H1 (cell line): ENCODE data around the gene RBM20. TPM values are rescaled to one million over a fixed set of nuclear protein-coding genes. Genes with fewer than 3 reads are reported as not detected.

Experiments
- CTCF ChIA-PET: fragments of 300-600 bp; sonication (Branson Sonifier 250); formaldehyde crosslinking; loops from one replicate; lab custom pipeline; 2021; ENCODE audit not compliant: partially characterized antibody; lab: Charles Lee
- POLR2A ChIA-PET: fragments of 300-600 bp; sonication (Branson Sonifier 250); formaldehyde crosslinking; loops from one replicate; lab custom pipeline; 2021; ENCODE audit warnings: inconsistent platforms; ENCODE audit not compliant: partially characterized antibody; lab: Charles Lee
- DNase-seq, 2 experiments: peaks; one replicate each; pipeline versions ENCODE4 v3.0.0 to v3.0.0-alpha.2; 2010 to 2022; ENCODE audit warnings: low spot score in 2 of 2, low read depth in 1 of 2, mixed read lengths in 1 of 2
- FAIRE-seq: peaks from 2 replicates; lab custom pipeline; 2011; peaks lifted over from hg19 to GRCh38; lab: Jason Lieb, UNC
- H2AFZ ChIP-seq: 2 replicates; pipeline ENCODE4 v1.8.1; 2012; ENCODE audit warnings: low read length, inconsistent platforms
- H2AK5ac ChIP-seq: 2 replicates; pipeline ENCODE4 v1.6.1; 2013; ENCODE audit warnings: low read depth, low read length
- H2BK120ac ChIP-seq: replicated peaks from 2 replicates; pipeline ENCODE3; 2013; ENCODE audit warnings: low read depth, low read length, inconsistent platforms
- H2BK12ac ChIP-seq: 2 replicates; pipeline ENCODE4 v1.6.1; 2013; ENCODE audit warnings: low read depth, low read length
- H2BK15ac ChIP-seq: 2 replicates; pipeline ENCODE4 v1.6.1; 2013; ENCODE audit warnings: low read length
- H2BK20ac ChIP-seq: 2 replicates; pipeline ENCODE4 v1.6.1; 2013; ENCODE audit warnings: low read length
- H2BK5ac ChIP-seq: 2 replicates; pipeline ENCODE4 v1.6.1; 2013; ENCODE audit warnings: low read depth, low read length
- H3K14ac ChIP-seq: 2 replicates; pipeline ENCODE4 v1.6.1; 2013; ENCODE audit warnings: inconsistent platforms; ENCODE audit not compliant: insufficient read length
- H3K18ac ChIP-seq: 2 replicates; pipeline ENCODE4 v1.6.1; 2013; ENCODE audit warnings: low read length; ENCODE audit errors: extremely low read depth
- H3K23ac ChIP-seq: 2 replicates; pipeline ENCODE4 v1.6.1; 2013; ENCODE audit warnings: inconsistent platforms; ENCODE audit not compliant: insufficient read length
- H3K23me2 ChIP-seq: 2 replicates; pipeline ENCODE4 v1.6.1; 2013; ENCODE audit warnings: low read depth, low read length
- H3K27ac ChIP-seq: 2 replicates; pipeline ENCODE4 v1.6.1; 2011; ENCODE audit warnings: low read depth, low read length, inconsistent platforms
- H3K27me3 ChIP-seq, 4 experiments: replicated peaks in 1 of 4; 1 replicate in 1 of 4; 2 replicates in 3 of 4; pipeline versions ENCODE4 v1.6.1 to v1.8.1; 2011 to 2013; ENCODE audit warnings: low read length in 3 of 4, mild to moderate bottlenecking in 3 of 4, inconsistent platforms in 2 of 4, mixed read lengths in 2 of 4, moderate library complexity in 1 of 4; ENCODE audit not compliant: control insufficient read depth in 3 of 4, insufficient read depth in 3 of 4; ENCODE audit errors: extremely low read depth in 1 of 4
- H3K36me3 ChIP-seq, 4 experiments: 2 replicates each; pipeline versions ENCODE4 v1.6.1 to v1.8.1; 2011 to 2013; ENCODE audit warnings: mild to moderate bottlenecking in 4 of 4, low read length in 3 of 4, moderate library complexity in 2 of 4, control low read depth in 1 of 4, inconsistent platforms in 1 of 4; ENCODE audit not compliant: insufficient read depth in 4 of 4, control insufficient read depth in 2 of 4
- H3K4ac ChIP-seq: replicated peaks from 2 replicates; pipeline ENCODE3; 2013; ENCODE audit warnings: low read length, low read depth, mixed read lengths, inconsistent platforms; ENCODE audit not compliant: insufficient read length
- H3K4me1 ChIP-seq, 4 experiments: replicated peaks in 1 of 4; 1 replicate in 1 of 4; 2 replicates in 3 of 4; pipeline versions ENCODE4 v1.6.1 to v1.8.1; 2011 to 2013; ENCODE audit warnings: low read length in 3 of 4, inconsistent platforms in 2 of 4, mixed read lengths in 1 of 4; ENCODE audit not compliant: insufficient read depth in 4 of 4, control insufficient read depth in 3 of 4
- H3K4me2 ChIP-seq, 2 experiments: 2 replicates each; pipeline versions ENCODE4 v1.6.1 to v1.8.1; 2011 to 2013; ENCODE audit warnings: low read depth in 2 of 2, low read length in 2 of 2, control low read depth in 1 of 2, inconsistent platforms in 1 of 2, mild to moderate bottlenecking in 1 of 2; ENCODE audit not compliant: insufficient read depth in 1 of 2
- H3K4me3 ChIP-seq, 4 experiments: fragments of 200-600, 300-600 bp in 1 of 4; sonication (generic), shearing (Covaris generic), sonication (Bioruptor Twin) in 1 of 4; 2 replicates each; pipeline versions ENCODE4 v1.5.1 to v1.8.1; 2011 to 2016; ENCODE audit warnings: low read length in 4 of 4, low read depth in 3 of 4, control low read depth in 2 of 4, inconsistent platforms in 2 of 4, mild to moderate bottlenecking in 2 of 4, mixed read lengths in 1 of 4, moderate library complexity in 1 of 4; ENCODE audit not compliant: insufficient read depth in 2 of 4; ENCODE audit errors: extremely low read depth in 1 of 4
- H3K56ac ChIP-seq: replicated peaks from 2 replicates; pipeline ENCODE3; 2013; ENCODE audit warnings: low read depth, mild to moderate bottlenecking, mixed read lengths, low read length, inconsistent platforms; ENCODE audit not compliant: insufficient read length
- H3K79me1 ChIP-seq: 2 replicates; pipeline ENCODE4 v1.6.1; 2013; ENCODE audit warnings: low read depth, low read length, control low read depth
- H3K79me2 ChIP-seq, 2 experiments: 2 replicates each; pipeline versions ENCODE4 v1.6.1 to v1.8.1; 2012 to 2013; ENCODE audit warnings: low read length in 2 of 2, mild to moderate bottlenecking in 2 of 2, inconsistent platforms in 1 of 2; ENCODE audit not compliant: insufficient read depth in 2 of 2, control insufficient read depth in 1 of 2
- H3K9ac ChIP-seq, 4 experiments: replicated peaks in 1 of 4; 1 replicate in 1 of 4; 2 replicates in 3 of 4; pipeline versions ENCODE4 v1.6.1 to v1.8.1; 2011 to 2013; ENCODE audit warnings: low read depth in 3 of 4, low read length in 3 of 4, control low read depth in 2 of 4, mild to moderate bottlenecking in 2 of 4, moderate library complexity in 2 of 4, inconsistent platforms in 1 of 4; ENCODE audit errors: extremely low read depth in 1 of 4
- H3K9me3 ChIP-seq, 2 experiments: 2 replicates each; pipeline versions ENCODE4 v1.6.1 to v1.8.1; 2012 to 2013; ENCODE audit warnings: mild to moderate bottlenecking in 2 of 2, moderate library complexity in 2 of 2, control low read depth in 1 of 2, inconsistent platforms in 1 of 2, low read depth in 1 of 2, low read length in 1 of 2, mixed read lengths in 1 of 2; ENCODE audit not compliant: insufficient read depth in 2 of 2
- H4K20me1 ChIP-seq, 2 experiments: replicated peaks in 1 of 2; 2 replicates each; pipeline versions ENCODE3 to v1.8.1; 2011 to 2013; ENCODE audit warnings: inconsistent platforms in 2 of 2, low read length in 2 of 2, mild to moderate bottlenecking in 1 of 2; ENCODE audit not compliant: insufficient read depth in 2 of 2, control insufficient read depth in 1 of 2
- H4K5ac ChIP-seq: 2 replicates; pipeline ENCODE4 v1.6.1; 2013; ENCODE audit warnings: low read length, low read depth, mixed read lengths, inconsistent platforms; ENCODE audit not compliant: insufficient read length
- H4K8ac ChIP-seq: 2 replicates; pipeline ENCODE4 v1.8.0; 2013; ENCODE audit warnings: mild to moderate bottlenecking, moderate library complexity, low read length, inconsistent platforms; ENCODE audit not compliant: insufficient read depth; ENCODE audit errors: extremely low read depth
- H4K91ac ChIP-seq: replicated peaks from 2 replicates; pipeline ENCODE3; 2013; ENCODE audit warnings: low read length, mixed read lengths, inconsistent platforms; ENCODE audit not compliant: insufficient read length
- CBX5 ChIP-seq: fragments of 300-800, 300-1000 bp; sonication (generic); IDR thresholded peaks from 2 replicates; pipeline ENCODE4 v1.7.1; 2016; ENCODE audit warnings: antibody characterized with exemption, low read length, low read depth
- CHD1 ChIP-seq: IDR thresholded peaks from 2 replicates; pipeline ENCODE4 v1.6.1; 2012; ENCODE audit warnings: low read depth, low read length, improper control_type of control experiment
- NANOG ChIP-seq: IDR thresholded peaks from 2 replicates; pipeline ENCODE4 v1.6.1; 2011; ENCODE audit warnings: low read length, low read depth, mild to moderate bottlenecking, inconsistent platforms; ENCODE audit not compliant: insufficient read depth, poor library complexity, severe bottlenecking
- SIRT6 ChIP-seq: IDR thresholded peaks from one replicate; pipeline ENCODE4 v1.7.1; 2012; ENCODE audit warnings: low read length, inconsistent platforms
- SP2 ChIP-seq: IDR thresholded peaks from 2 replicates; pipeline ENCODE4 v1.6.1; 2012; ENCODE audit warnings: mild to moderate bottlenecking, low read length, inconsistent platforms
- TBP ChIP-seq: IDR thresholded peaks from 2 replicates; pipeline ENCODE4 v1.6.1; 2011; ENCODE audit warnings: low read depth, low read length, improper control_type of control experiment
- WGBS, 2 experiments: shearing (Covaris generic) in 1 of 2; methylation state at CpG; one replicate each; pipeline versions ENCODE4 v1.1.6 to v1.1.7; 2013 to 2015; ENCODE audit warnings: low lambda C conversion rate in 2 of 2, mixed read lengths in 2 of 2, inconsistent platforms in 1 of 2, low coverage in 1 of 2, missing lambda C conversion rate in 1 of 2; ENCODE audit not compliant: insufficient replicate concordance in 2 of 2, insufficient coverage in 1 of 2, insufficient read length in 1 of 2; ENCODE audit errors: extremely low coverage in 1 of 2, missing lambda C conversion rate in 1 of 2; 5-methylcytosine and 5-hydroxymethylcytosine counted together
- polyA plus RNA-seq, 7 experiments: library from polyadenylated mRNA; depleted of rRNA in 3 of 7; stranded (reverse) in 5 of 7; unstranded in 2 of 7; fragments of >200 nt in 5 of 7; fragments of 200-250 nt in 2 of 7; gene quantifications; 1 replicate in 5 of 7; 2 replicates in 1 of 7; 4 replicates in 1 of 7; pipeline versions ENCODE4 v1.2.1 to v1.2.3, GENCODE V29; 2011 to 2013; ENCODE audit warnings: missing spikeins in 2 of 7, mixed read lengths in 2 of 7
- total RNA-seq: library from RNA; stranded (reverse); fragmentation: NEBNext Ultra II Directional; extraction: Animal tissue kit (Norgen Biotek cat#: 25700); gene quantifications from 2 replicates; pipeline ENCODE4 v1.2.1, GENCODE V29; 2021

Gene RBM20
- total and polyA plus RNA-seq, 2 of the 8 experiments (the other 6 are each of a cell fraction or from before 2014, with no cell fraction given) = 0.05 to 0.63 TPM

DNA sequence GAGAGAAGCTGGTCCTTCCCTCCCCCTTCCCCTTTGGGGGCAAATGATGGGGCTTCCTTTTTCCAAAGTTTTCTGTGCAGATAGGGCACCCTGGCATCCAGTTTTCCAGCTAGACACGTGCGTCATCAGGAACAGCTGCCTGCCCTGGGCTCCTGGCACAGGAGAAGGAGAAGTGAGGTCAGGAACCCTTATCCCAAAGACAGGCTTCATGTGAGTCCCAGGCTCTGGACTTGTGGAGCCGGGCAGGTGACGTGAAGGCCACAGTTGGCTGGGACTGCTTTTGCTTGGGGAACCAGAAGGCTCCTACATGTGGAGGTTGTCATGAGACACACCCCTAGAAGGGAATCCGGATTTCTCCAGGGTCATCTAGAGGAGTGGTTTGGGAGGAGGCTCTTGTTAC, 66.5 kb downstream of the RBM20 start:
- H3K4ac ChIP-seq = no peak overlapping the region
- H2BK5ac ChIP-seq = no peak overlapping the region
- peaks cover 0 to 4% (median 2%) of the 10 kb centered on the region in 4 experiments; a peak in 3 of 7 replicates for H3K4me1 ChIP-seq
- no peak overlapping the region for H2BK12ac ChIP-seq
- H2AK5ac ChIP-seq = no peak overlapping the region
- WGBS, 2 experiments = 88% methylated on average over 5 of the region's 5 CpGs; no CpG with 5 or more reads in 1 of the 2 experiments
- H3K79me1 ChIP-seq = no peaks in the 10 kb centered on the region
- H3K4me2 ChIP-seq = no peak overlapping the region
- no peaks in the 10 kb centered on the region for H3K79me2 ChIP-seq
- H3K9me3 ChIP-seq = no peaks in the 10 kb centered on the region
- no peak for TF ChIP-seq NANOG
- no peak for TF ChIP-seq TBP
- TF ChIP-seq SIRT6 = no peak
- no peak for TF ChIP-seq CBX5
- no peak for TF ChIP-seq CHD1
- TF ChIP-seq SP2 = no peak
- H3K9ac ChIP-seq = no peak overlapping the region
- H4K5ac ChIP-seq = no peak overlapping the region
- H3K23me2 ChIP-seq = no peaks in the 10 kb centered on the region
- H4K8ac ChIP-seq = no peak overlapping the region
- no peak overlapping the region for H3K4me3 ChIP-seq
- H2AFZ ChIP-seq = no peak overlapping the region
- H3K23ac ChIP-seq = no peak overlapping the region
- no peak overlapping the region; the same call in 1 of the 2 replicates for H2BK15ac ChIP-seq
- no peaks in the 10 kb centered on the region for H3K36me3 ChIP-seq
- DNase-seq = no peak
- no peak overlapping the region for H2BK20ac ChIP-seq
- H4K91ac ChIP-seq = no peak overlapping the region
- H3K27me3 ChIP-seq = no peaks in the 10 kb centered on the region
- H3K18ac ChIP-seq = no peak overlapping the region
- no peaks in the 10 kb centered on the region for H4K20me1 ChIP-seq
- no peak overlapping the region for H3K27ac ChIP-seq
- POLR2A ChIA-PET = no interaction called here
- CTCF ChIA-PET = interaction anchor here (0.6 to 1.5 kb wide), 5 partner anchors 30 to 372 kb away, joined by 3 read pairs; no protein-coding TSS in a partner anchor
- H3K14ac ChIP-seq = no peak overlapping the region
- no peak for FAIRE-seq
- H3K56ac ChIP-seq = no peak overlapping the region
- H2BK120ac ChIP-seq = no peak overlapping the region
